K562 (cell line): ENCODE data around the gene CENPX. TPM values are rescaled to one million over a fixed set of nuclear protein-coding genes. Genes with fewer than 3 reads are reported as not detected.

Experiments used
- BCL6 ChIP-seq: fragments of 250-450 bp; sonication (Bioruptor Pico); IDR thresholded peaks from 2 replicates; pipeline ENCODE4 v1.4.0; 2020
- DIDO1 ChIP-seq: fragments of 450-650 bp; IDR thresholded peaks from 2 replicates; pipeline ENCODE4 v1.6.1; 2016; ENCODE audit warnings: low read depth, missing biosample characterization, missing genetic modification characterization
- E2F8 ChIP-seq: fragments of 450-650 bp; IDR thresholded peaks from 2 replicates; pipeline ENCODE4 v1.7.1; 2018; ENCODE audit warnings: mild to moderate bottlenecking, low read depth; ENCODE audit not compliant: partially characterized antibody
- EHMT2 ChIP-seq: fragments of 450-650 bp; IDR thresholded peaks from 2 replicates; pipeline ENCODE4 v1.6.1; 2018; ENCODE audit warnings: antibody characterized with exemption
- ERF ChIP-seq: fragments of 450-650 bp; formaldehyde crosslinking; IDR thresholded peaks from 2 replicates; pipeline ENCODE4 v1.4.0; 2020; ENCODE audit warnings: mild to moderate bottlenecking, mixed read lengths
- ETV1 ChIP-seq: fragments of 450-650 bp; conservative IDR thresholded peaks from 2 replicates; pipeline ENCODE4 v1.6.1; 2016; ENCODE audit warnings: missing genetic modification characterization, control low read depth, low read depth, missing compliant biosample characterization
- GABPA ChIP-seq: fragments of 200-800 bp; sonication (Bioruptor generic); conservative IDR thresholded peaks from 2 replicates; pipeline ENCODE4 v1.6.1; 2016; ENCODE audit warnings: low read depth, missing genetic modification characterization, missing compliant biosample characterization
- NFE2 ChIP-seq: IDR thresholded peaks from 2 replicates; pipeline ENCODE4 v1.6.1; 2014; ENCODE audit warnings: antibody characterized with exemption, low read depth
- NKRF ChIP-seq: fragments of 450-650 bp; IDR thresholded peaks from 2 replicates; pipeline ENCODE4 v1.6.1; 2016; ENCODE audit warnings: borderline replicate concordance
- TFAP4 ChIP-seq: sonication (generic); formaldehyde crosslinking; IDR thresholded peaks from 2 replicates; pipeline ENCODE4 v1.8.0; 2022; ENCODE audit warnings: missing genetic modification reagents, mild to moderate bottlenecking, moderate library complexity, borderline replicate concordance
- ZFPM2 ChIP-seq: fragments of 250-450 bp; sonication (Bioruptor Pico); IDR thresholded peaks from 2 replicates; pipeline ENCODE4 v1.5.1; 2022; ENCODE audit warnings: mild to moderate bottlenecking
- ZSCAN29 ChIP-seq: fragments of 450-650 bp; IDR thresholded peaks from 2 replicates; pipeline ENCODE4 v1.6.1; 2017
- polyA plus RNA-seq, 8 experiments: library from polyadenylated mRNA; depleted of rRNA in 4 of 8; stranded (reverse) in 5 of 8; unstranded in 3 of 8; fragments of >200 nt; fragmentation: Nextera tagmentation in 2 of 8; fragmentation: Illumina TruSeq in 1 of 8; extraction: Ambion mirVana in 2 of 8; extraction: Trizol in 1 of 8; gene quantifications; 2 replicates each; pipeline versions ENCODE4 v1.2.1 to v1.2.3, GENCODE V29; 2011 to 2014; ENCODE audit warnings: inconsistent platforms in 1 of 8, missing spikeins in 1 of 8
- total RNA-seq, 7 experiments: library from RNA; depleted of rRNA in 6 of 7; stranded (reverse); fragments of >200 nt in 6 of 7; fragmentation: Illumina TruSeq in 2 of 7; extraction: Trizol in 2 of 7; gene quantifications; 2 replicates each; pipeline versions ENCODE4 v1.2.1 to v1.2.3, GENCODE V29; 2011 to 2021; ENCODE audit warnings: low replicate concordance in 1 of 7
- TF ChIP-seq, protein P1 (sequence below): sonication (generic); formaldehyde crosslinking; IDR thresholded peaks from 2 replicates; pipeline ENCODE4 v1.4.0; 2020; ENCODE audit warnings: mild to moderate bottlenecking, missing genetic modification reagents
- TF ChIP-seq, protein P2 (sequence below): fragments of 250-450 bp; sonication (Bioruptor Pico); IDR thresholded peaks from 2 replicates; pipeline ENCODE4 v1.5.0; 2020; ENCODE audit warnings: mild to moderate bottlenecking, borderline replicate concordance
- TF ChIP-seq, protein P3 (sequence below): sonication (generic); formaldehyde crosslinking; IDR thresholded peaks from 2 replicates; pipeline ENCODE4 v1.9.0; 2022; ENCODE audit warnings: mild to moderate bottlenecking, missing genetic modification reagents
- TF ChIP-seq, protein P4 (sequence below), 2 experiments: fragments of 450-650 bp; conservative IDR thresholded peaks; 2 replicates each; pipeline ENCODE4 v1.6.1; 2017; ENCODE audit warnings: mild to moderate bottlenecking in 2 of 2, moderate library complexity in 2 of 2

CENPX gene
- total and polyA plus RNA-seq, 9 of the 15 experiments (the other 6 are each of a cell fraction or from before 2014, with no cell fraction given) = 32.7 to 352 (median 127) TPM

- TF ChIP-seq E2F8 = no peak
- no peak for TF ChIP-seq DIDO1 (tag)
- 0 out of 2 replicates have a peak, but pooled peaks have one; percentile 79 for TF ChIP-seq GABPA (tag)
- TF ChIP-seq, protein P1, sequence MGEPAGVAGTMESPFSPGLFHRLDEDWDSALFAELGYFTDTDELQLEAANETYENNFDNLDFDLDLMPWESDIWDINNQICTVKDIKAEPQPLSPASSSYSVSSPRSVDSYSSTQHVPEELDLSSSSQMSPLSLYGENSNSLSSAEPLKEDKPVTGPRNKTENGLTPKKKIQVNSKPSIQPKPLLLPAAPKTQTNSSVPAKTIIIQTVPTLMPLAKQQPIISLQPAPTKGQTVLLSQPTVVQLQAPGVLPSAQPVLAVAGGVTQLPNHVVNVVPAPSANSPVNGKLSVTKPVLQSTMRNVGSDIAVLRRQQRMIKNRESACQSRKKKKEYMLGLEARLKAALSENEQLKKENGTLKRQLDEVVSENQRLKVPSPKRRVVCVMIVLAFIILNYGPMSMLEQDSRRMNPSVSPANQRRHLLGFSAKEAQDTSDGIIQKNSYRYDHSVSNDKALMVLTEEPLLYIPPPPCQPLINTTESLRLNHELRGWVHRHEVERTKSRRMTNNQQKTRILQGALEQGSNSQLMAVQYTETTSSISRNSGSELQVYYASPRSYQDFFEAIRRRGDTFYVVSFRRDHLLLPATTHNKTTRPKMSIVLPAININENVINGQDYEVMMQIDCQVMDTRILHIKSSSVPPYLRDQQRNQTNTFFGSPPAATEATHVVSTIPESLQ = no peak
- TF ChIP-seq NFE2 = no peak
- no peak for TF ChIP-seq ETV1
- TF ChIP-seq EHMT2 = no peak
- no peak for TF ChIP-seq ZFPM2
- 0 out of 2 replicates have a peak, but pooled peaks have one; percentile 7 for TF ChIP-seq ZSCAN29
- TF ChIP-seq, protein P2, sequence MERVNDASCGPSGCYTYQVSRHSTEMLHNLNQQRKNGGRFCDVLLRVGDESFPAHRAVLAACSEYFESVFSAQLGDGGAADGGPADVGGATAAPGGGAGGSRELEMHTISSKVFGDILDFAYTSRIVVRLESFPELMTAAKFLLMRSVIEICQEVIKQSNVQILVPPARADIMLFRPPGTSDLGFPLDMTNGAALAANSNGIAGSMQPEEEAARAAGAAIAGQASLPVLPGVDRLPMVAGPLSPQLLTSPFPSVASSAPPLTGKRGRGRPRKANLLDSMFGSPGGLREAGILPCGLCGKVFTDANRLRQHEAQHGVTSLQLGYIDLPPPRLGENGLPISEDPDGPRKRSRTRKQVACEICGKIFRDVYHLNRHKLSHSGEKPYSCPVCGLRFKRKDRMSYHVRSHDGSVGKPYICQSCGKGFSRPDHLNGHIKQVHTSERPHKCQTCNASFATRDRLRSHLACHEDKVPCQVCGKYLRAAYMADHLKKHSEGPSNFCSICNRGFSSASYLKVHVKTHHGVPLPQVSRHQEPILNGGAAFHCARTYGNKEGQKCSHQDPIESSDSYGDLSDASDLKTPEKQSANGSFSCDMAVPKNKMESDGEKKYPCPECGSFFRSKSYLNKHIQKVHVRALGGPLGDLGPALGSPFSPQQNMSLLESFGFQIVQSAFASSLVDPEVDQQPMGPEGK (CRISPR knock-in tag) = no peak
- no peak for TF ChIP-seq TFAP4 (CRISPR knock-in tag)
- TF ChIP-seq NKRF = peak; percentile 43; the same call in 1 of the 2 replicates
- TF ChIP-seq ERF (CRISPR knock-in tag) = no peak
- TF ChIP-seq BCL6 (CRISPR knock-in tag) = no peak
- TF ChIP-seq, protein P3, sequence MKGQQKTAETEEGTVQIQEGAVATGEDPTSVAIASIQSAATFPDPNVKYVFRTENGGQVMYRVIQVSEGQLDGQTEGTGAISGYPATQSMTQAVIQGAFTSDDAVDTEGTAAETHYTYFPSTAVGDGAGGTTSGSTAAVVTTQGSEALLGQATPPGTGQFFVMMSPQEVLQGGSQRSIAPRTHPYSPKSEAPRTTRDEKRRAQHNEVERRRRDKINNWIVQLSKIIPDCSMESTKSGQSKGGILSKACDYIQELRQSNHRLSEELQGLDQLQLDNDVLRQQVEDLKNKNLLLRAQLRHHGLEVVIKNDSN = no peak
- TF ChIP-seq, protein P4, sequence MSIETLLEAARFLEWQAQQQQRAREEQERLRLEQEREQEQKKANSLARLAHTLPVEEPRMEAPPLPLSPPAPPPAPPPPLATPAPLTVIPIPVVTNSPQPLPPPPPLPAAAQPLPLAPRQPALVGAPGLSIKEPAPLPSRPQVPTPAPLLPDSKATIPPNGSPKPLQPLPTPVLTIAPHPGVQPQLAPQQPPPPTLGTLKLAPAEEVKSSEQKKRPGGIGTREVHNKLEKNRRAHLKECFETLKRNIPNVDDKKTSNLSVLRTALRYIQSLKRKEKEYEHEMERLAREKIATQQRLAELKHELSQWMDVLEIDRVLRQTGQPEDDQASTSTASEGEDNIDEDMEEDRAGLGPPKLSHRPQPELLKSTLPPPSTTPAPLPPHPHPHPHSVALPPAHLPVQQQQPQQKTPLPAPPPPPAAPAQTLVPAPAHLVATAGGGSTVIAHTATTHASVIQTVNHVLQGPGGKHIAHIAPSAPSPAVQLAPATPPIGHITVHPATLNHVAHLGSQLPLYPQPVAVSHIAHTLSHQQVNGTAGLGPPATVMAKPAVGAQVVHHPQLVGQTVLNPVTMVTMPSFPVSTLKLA (conservative IDR thresholded peaks at IDR 0.05) = peak in 1 of 2 experiments; percentile 69; a peak in 2 of 4 replicates
Measured at GRCh38 chr17:82065193-82065637, 42.5 kb upstream of the CENPX start (continued).
